Tibial artery (tissue), 4 donors: Measurements from ENCODE around the gene COQ7.

Experiments
- DNase-seq, 2 donors: peaks; one replicate each; pipeline ENCODE4 v3.0.0-alpha.2; 2019
- H3K27ac ChIP-seq, 2 donors: fragments of 200-600 bp; sonication (generic) in 1 of 2; 1 replicate in 1 of 2; 2 replicates in 1 of 2; pipeline ENCODE4 v1.5.1; 2018 to 2019; ENCODE audit warnings: mild to moderate bottlenecking in 1 of 2
- H3K27me3 ChIP-seq, 2 donors: fragments of 200-600 bp; sonication (generic) in 1 of 2; one replicate each; pipeline versions ENCODE4 v1.5.1 to v1.6.0; 2016 to 2019
- H3K36me3 ChIP-seq, 3 donors: fragments of 200-600 bp; sonication (generic) in 2 of 3; one replicate each; pipeline ENCODE4 v1.5.1; 2016 to 2019; ENCODE audit warnings: mild to moderate bottlenecking in 2 of 3
- H3K4me1 ChIP-seq, 4 donors: fragments of 200-600 bp; sonication (generic) in 2 of 4; 1 replicate in 3 of 4; 2 replicates in 1 of 4; pipeline ENCODE4 v1.5.1; 2016 to 2019
- H3K4me3 ChIP-seq, 2 donors: fragments of 200-600 bp; sonication (generic) in 1 of 2; 1 replicate in 1 of 2; 2 replicates in 1 of 2; pipeline ENCODE4 v1.5.1; 2018 to 2019; ENCODE audit warnings: mild to moderate bottlenecking in 2 of 2
- H3K9me3 ChIP-seq, 3 donors: fragments of 200-600 bp; sonication (generic) in 1 of 3; one replicate each; pipeline ENCODE4 v1.5.1; 2016 to 2019
- intact Hi-C: fragments of 100-400 bp; cut with DNase I; formaldehyde crosslinking; loops from one replicate; pipeline ENCODE4 v1.15.0; 2023; ENCODE audit warnings: low total_unique reads
- TF ChIP-seq, protein P1 (sequence below), 2 experiments: fragments of 200-600 bp in 1 of 2; fragments of 450-650 bp in 1 of 2; IDR thresholded peaks; one replicate each; pipeline ENCODE4 v1.5.1; 2017 to 2019; ENCODE audit warnings: antibody characterized with exemption in 2 of 2, mild to moderate bottlenecking in 1 of 2, moderate library complexity in 1 of 2

Gene COQ7

DNA sequence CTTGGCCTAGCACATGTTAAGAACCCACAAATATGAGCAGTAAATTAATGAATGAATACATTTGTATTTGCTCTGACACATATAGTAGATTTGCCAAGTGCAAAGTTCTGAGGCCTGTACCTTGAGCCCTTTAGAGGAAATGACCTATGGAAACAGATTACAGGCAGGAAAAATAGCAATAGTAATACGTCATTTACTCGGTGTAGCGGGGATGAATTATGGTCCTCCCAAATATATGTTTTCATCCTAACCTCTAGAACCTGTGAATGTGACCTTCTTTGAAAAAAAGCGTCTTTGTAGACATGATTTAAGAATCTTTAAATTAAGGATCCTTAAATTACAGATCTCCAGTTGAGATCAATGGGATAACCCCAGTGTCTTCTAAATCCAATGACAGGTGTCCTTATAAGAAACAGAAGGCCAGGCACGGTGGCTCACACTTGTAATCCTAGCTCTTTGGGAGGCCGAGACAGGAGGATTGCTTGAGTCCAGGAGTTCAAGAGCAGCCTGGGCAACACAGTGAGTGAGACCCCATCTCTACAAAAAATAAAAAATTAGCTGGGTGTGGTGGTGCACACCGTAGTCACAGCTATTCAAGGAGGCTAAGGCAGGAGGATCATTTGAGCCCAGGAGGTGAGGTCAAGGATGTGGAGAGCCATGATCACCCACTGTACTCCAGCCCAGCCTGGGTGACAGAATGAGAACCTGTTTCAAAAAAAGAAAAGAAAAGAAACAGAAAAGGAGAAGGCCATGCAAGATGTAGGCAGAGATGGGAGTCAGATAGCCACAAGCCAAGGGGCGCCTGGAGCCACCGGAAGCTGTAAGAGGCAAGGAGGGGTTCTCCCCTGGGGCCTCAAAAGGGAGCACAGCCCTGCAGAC lies 41.2 kb downstream of the COQ7 start:
- H3K4me1 ChIP-seq: peaks cover 0 to 21% (median 6%) of the 10 kb centered on the region in 4 donors
- DNase-seq: peak in 1 of 2 donors; percentile 20
- intact Hi-C loops: no loop called here
- no peak overlapping the region for H3K27ac ChIP-seq
- TF ChIP-seq, protein P1, sequence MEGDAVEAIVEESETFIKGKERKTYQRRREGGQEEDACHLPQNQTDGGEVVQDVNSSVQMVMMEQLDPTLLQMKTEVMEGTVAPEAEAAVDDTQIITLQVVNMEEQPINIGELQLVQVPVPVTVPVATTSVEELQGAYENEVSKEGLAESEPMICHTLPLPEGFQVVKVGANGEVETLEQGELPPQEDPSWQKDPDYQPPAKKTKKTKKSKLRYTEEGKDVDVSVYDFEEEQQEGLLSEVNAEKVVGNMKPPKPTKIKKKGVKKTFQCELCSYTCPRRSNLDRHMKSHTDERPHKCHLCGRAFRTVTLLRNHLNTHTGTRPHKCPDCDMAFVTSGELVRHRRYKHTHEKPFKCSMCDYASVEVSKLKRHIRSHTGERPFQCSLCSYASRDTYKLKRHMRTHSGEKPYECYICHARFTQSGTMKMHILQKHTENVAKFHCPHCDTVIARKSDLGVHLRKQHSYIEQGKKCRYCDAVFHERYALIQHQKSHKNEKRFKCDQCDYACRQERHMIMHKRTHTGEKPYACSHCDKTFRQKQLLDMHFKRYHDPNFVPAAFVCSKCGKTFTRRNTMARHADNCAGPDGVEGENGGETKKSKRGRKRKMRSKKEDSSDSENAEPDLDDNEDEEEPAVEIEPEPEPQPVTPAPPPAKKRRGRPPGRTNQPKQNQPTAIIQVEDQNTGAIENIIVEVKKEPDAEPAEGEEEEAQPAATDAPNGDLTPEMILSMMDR (IDR thresholded peaks at IDR 0.05): no peak
- no peaks in the 10 kb centered on the region for H3K36me3 ChIP-seq
- no peak overlapping the region for H3K4me3 ChIP-seq
- H3K9me3 ChIP-seq: no peaks in the 10 kb centered on the region
- H3K27me3 ChIP-seq: peaks cover 0 to 2% of the 10 kb centered on the region in 2 donors

DNA sequence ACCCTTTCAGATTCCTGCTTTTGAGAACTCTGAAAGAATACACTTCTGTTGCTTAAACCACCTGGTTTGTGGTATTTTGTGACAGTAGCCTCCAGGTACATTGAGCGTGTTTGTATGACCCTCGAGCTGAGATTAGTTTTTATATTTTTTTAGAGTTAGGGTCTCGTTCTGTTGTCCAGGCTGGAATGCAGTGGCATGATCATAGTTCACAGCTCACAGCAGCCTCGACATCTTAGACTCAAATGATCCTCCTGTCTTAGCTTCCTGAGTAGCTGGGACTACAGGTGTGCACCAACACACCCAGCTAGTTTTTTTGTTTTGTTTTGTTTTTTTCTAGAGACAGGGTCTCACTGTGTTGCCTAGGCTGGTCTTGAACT lies 41.9 kb downstream of the COQ7 start:
- H3K4me3 ChIP-seq: no peak overlapping the region
- H3K27ac ChIP-seq: no peak overlapping the region
- intact Hi-C loops: no loop called here
- TF ChIP-seq, protein P1 (IDR thresholded peaks at IDR 0.05): no peak
- H3K36me3 ChIP-seq: no peaks in the 10 kb centered on the region
- no peak for DNase-seq
- H3K9me3 ChIP-seq: no peaks in the 10 kb centered on the region
- H3K27me3 ChIP-seq: peaks cover 0 to 2% of the 10 kb centered on the region in 2 donors
- H3K4me1 ChIP-seq: peaks cover 0 to 21% (median 6%) of the 10 kb centered on the region in 4 donors

DNA sequence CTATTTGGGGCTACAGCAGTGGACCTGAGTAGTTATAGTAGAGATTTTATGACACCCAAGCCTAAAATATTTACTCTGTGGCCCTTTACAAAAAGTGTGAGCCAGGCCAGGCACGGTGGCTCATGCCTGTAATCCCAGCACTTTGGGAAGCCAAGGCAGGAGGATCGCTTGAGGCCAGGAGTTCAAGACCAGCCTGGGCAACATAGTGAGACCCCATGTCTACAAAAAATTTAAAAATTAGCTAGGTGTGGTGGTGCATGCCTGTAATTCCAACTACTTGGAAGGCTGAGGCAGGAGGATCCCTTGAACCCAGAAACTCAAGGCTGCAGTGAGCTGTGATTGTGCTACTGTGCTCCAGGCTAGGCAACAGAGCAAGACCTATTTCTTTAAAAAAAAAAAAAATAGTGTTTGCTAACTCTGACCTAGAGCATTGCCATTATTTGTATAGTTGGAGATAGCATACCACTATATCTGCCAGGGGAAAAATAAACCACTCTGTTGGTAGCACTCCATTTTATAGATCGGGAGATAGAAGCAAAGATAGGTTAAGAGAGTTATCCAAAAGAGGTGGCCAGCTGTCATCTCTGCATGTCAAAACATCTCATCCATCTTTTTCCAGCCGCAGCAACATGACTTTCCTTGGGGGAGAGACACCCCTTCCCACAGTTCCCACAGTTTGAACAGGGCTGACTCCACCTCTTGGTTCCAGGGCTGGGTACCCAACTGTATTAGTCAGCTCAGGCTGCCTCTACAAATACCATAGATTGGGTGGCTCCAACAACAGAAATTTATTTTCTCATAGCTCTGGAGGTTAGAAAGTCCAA lies 43.3 kb downstream of the COQ7 start:
- Histone ChIP-seq H3K9me3 (no peaks in the 10 kb centered on the region), H3K27me3 (no peaks in the 10 kb centered on the region), H3K4me1 (peaks cover 0 to 33% (median 19%) of the 10 kb centered on the region in 4 donors), H3K36me3 (peaks cover 0 to 9% (median 8%) of the 10 kb centered on the region in 3 donors), H3K27ac (no peak overlapping the region), H3K4me3 (no peak overlapping the region)
- intact Hi-C loops: no loop called here
- TF ChIP-seq, protein P1 (IDR thresholded peaks at IDR 0.05): no peak
- DNase-seq: peak in 1 of 2 donors; percentile 9

DNA sequence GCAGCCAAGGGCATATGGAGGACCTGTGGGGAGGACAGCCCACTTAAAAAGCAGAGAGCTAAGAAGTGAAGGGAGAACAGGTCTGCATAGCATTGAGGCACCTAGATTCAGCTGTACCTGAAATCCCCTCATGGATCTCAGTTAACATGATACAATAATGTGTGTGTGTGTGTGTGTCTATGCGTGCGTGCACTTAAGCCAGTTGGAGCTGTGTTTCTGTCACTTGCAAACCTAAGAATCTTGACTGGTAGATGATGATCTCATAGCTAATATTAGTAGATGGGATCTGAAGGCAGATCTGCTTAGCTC lies 44.6 kb downstream of the COQ7 start:
- H3K9me3 ChIP-seq: no peaks in the 10 kb centered on the region
- intact Hi-C loops: no loop called here

DNA sequence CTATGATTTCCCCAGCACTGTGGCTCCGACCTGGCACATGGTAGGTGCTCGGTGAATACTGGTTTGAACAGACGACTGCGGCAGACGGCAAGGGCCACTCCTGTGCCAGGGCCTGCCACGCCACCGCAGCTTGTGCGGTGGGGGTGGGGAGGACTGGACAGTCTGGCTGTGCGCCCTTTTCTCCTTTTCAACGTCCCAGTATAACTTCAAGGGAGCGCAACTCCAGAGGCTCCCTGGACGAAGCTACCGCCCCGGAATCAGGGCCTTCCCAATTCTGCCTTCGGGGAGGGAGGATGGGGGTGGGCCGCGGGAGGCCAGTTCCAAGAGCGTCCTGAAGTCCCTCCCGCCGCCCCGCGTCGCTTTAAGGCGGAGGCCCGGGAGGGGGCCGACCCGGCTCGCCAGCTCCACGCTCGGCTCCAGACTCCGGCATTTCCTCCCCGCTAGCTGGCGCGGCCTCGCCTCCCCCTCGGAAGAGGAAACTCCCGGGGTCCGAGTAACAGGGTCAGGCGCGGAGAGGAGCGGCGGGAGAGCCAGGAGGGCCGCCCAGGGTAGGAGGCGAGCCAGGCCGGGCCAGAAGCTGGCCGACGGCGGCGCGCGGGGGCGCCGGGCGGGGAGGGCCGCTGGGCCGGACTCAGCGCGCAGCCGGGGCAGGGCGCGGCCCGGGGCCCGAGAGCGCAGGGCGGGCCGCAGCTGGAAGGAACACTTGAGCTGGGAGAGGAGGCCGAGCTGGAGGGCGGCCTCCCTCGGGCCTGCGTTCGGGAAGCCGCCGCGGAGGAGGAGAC lies 46.4 kb downstream of the COQ7 start, which contains the start of gene ITPRIPL2:
Gene ITPRIPL2 (plus strand): TSS at position 388 of the 782 bp plus-strand sequence. CDS start 498 bp downstream, outside the sequence.
- Histone ChIP-seq H3K36me3 (peaks cover 0 to 13% (median 13%) of the 10 kb centered on the region in 3 donors), H3K9me3 (no peaks in the 10 kb centered on the region), H3K4me1 (peaks cover 3 to 50% (median 43%) of the 10 kb centered on the region in 4 donors), H3K27ac (peak within 1 kb of the TSS; percentile 95 to 98), H3K4me3 (peak within 1 kb of the TSS; percentile 82 to 98), H3K27me3 (no peaks in the 10 kb centered on the region)
- peak; percentile 90 to 95 for DNase-seq
- TF ChIP-seq, protein P1 (IDR thresholded peaks at IDR 0.05): peak in 1 of 2 experiments; percentile 11
- intact Hi-C loops: no loop called here

More for the DNA sequence above, 44.6 kb downstream of the COQ7 start:
- no peak overlapping the region for H3K4me3 ChIP-seq
- peaks cover 0 to 13% (median 13%) of the 10 kb centered on the region in 3 donors for H3K36me3 ChIP-seq
- no peak overlapping the region for H3K27ac ChIP-seq
- peaks cover 3 to 42% (median 31%) of the 10 kb centered on the region in 4 donors for H3K4me1 ChIP-seq
- peak in 1 of 2 donors; percentile 40 for DNase-seq
- TF ChIP-seq, protein P1 (IDR thresholded peaks at IDR 0.05): no peak
- H3K27me3 ChIP-seq: no peaks in the 10 kb centered on the region
